HG03025 (cell line): Measurements from ENCODE around the gene CTPS1.

Experiments
- ATAC-seq: cut with Tn5 transposase; IDR thresholded peaks from one replicate; pipeline ENCODE4 v1.9.1; 2021; ENCODE audit warnings: mild to moderate bottlenecking, moderate library complexity; ENCODE audit not compliant: unreplicated experiment, low FRiP score

The CTPS1 gene

DNA sequence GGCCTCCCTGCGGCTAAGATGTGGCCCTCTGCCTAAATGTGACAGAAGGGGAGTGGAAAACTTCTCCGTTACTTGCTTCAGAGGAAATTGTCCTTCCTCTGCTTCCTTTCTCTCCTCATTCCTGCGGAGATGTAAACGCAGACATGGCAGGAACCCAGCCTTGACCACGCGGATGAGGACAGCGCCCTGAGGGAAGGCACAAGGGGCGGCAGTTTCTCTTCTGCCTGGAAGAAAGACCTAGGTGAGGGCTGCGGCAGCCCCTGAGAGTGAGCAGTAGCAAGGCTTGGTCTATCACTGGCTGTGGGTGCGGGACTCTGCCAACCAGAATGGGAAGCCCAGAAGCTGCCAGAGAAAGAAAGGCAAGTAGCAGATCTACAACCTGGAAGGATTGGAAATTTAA is 14.0 kb upstream of the CTPS1 start:
- ATAC-seq, result no peak

DNA sequence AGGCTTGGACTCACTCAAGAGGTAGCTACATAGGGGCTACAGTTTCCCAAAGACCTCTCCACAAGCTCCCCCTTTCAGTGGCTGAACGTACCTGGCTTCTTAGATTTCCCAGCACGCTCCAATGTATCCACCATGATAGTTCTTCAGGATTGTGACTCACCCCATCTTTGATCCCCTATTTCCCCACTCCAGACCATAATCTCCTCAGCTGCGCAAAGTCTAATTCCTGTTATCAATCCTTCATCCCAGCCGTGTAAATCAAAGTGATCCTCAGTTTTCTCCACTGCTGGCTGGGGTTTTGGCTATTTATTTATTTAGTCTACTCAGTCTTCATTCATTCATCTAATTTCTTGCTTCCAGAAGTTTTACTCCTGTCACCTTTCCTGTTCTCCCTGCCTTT is 13.1 kb upstream of the CTPS1 start:
- ATAC-seq, result no peak

- no peak for ATAC-seq
Measured at GRCh38 chr1:40969445-40969844, 10.1 kb upstream of the CTPS1 start.

GRCh38 chr1:40971966-40972365 is 7.5 kb upstream of the CTPS1 start:
- ATAC-seq, result no peak

- no peak for ATAC-seq
Measured at GRCh38 chr1:40973912-40974311, 5.6 kb upstream of the CTPS1 start.

GRCh38 chr1:40974945-40975344 is 4.6 kb upstream of the CTPS1 start:
- ATAC-seq, result no peak

DNA sequence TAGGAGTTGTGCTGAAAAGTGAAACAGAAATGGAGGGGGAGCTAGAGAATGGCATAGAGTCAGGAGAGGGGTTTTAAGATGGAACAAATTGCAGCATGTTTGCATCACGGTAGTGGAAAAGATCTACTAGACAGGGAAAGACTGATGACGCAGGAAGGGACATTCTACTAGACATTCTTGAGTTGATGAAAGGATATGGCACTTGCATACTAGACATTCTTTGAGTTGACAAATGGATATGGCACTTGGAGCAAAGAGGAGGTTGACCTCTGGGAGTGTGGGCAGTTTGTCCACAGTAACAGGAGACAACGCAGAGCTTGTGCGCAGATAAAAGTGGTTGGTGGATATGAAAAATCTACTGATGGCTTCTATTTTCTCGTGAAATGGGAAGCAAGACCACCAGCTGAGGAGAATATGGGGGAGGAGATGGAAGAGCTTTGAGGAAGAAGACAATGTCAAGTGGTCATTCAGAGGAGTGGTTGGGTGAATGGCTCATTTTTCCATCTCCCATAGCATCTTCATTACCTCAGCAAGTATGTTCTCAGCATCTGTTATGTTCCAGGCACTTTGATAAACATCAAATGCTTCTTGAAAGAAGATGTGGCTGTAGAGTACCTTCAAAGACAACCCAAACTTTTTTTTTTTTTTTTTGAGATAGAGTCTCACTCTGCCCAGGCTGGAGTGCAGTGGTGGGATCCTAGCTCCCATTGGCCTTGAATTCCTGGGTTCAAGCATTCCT is 2.4 kb upstream of the CTPS1 start:
- ATAC-seq, result no peak

- no peak for ATAC-seq
Measured at GRCh38 chr1:40977716-40978115, 1.8 kb upstream of the CTPS1 start.

DNA sequence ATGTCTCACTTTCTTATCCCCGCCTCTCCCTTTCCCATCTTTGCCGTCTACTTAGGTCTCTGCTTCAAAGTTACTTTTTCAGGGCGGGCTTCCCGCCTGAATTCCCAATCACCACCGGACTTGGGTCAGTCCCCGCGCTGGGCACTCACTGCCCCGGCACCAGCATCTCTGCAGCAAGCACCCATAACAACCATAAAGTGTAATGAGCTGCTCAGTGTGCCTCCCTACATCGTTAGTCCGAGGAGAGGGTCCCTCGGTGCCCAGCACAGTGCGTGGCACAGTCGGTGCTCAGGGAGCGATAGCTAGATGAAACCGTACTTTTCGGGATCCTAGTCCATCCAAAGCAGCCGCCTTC is 633 bp upstream of the CTPS1 start:
- ATAC-seq, result no peak

- ATAC-seq, result peak; percentile 16
Measured at GRCh38 chr1:40980068-40980452, 564 bp downstream of the CTPS1 start.

DNA sequence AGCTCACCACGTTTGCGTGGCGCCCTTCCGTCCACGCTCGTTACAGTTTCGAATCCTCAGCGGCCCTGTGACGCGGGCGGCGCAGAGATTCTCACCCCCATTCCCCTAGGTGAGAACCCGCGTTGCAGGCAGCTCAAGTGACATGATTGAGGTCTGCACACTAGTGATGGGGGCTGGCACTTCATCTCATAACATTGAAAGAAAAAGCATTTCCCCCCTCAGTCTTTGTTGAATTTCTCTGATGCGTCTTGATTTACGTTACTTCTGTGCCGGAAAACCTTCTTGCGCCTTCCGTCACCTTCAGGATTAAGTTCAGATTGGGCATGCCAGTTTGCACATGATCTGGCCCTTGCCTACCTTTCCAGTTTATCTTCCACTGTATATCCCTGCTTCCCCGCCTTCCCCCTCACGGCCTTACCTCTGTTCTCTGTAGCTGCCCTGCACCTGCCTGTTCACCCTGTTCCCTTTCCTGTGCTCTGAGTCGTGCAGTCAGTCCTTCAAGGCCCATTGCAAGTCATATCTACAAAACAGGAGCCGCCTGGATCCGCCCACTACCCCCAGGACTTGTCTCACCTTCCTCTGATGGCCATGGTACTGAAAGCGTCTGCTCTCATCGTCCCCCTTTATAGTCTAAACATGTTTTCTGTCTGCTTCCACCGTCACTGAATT is 1.1 kb downstream of the CTPS1 start:
- no peak for ATAC-seq

DNA sequence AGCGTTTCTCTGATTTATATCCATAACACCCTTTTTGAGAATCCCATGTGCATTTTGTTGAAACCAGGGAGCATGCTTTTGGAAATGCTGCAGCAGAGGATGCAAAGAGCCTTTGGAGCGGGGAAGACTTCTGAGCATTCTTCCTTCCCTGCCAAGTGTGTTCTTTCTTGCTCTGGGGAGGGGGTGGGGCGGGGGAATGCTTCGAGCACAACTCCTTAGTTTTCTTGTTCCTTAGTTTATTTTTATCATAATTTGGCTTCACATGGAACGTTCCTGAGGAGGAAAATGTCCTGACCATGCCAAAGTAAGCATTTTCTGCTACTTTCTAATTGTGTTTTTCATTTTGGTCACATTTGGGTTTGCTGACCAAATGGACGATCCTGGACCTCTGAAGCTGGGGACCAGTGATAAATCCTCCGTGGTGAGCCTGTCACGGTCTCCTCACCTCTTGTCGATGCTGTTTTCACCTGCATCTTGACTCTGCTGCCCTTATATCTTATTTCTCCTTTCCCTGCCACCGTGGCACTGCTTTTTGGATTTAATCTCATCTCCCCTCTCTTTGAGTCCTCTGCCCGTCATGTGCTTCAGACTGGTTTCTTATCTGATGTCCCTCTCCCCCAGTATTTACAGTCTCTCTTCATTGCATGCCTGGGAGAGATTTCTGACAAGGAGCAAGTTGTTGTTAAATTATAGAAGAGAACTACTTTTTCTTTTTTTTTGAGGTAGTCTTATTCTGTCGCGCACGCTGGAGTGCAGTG is 2.4 kb downstream of the CTPS1 start:
- ATAC-seq, result no peak

GRCh38 chr1:40982721-40983120 is 3.2 kb downstream of the CTPS1 start:
- ATAC-seq, result no peak

GRCh38 chr1:40983286-40983685 is 3.8 kb downstream of the CTPS1 start:
- ATAC-seq, result no peak

GRCh38 chr1:40984066-40984465 is 4.6 kb downstream of the CTPS1 start:
- ATAC-seq, result no peak

DNA sequence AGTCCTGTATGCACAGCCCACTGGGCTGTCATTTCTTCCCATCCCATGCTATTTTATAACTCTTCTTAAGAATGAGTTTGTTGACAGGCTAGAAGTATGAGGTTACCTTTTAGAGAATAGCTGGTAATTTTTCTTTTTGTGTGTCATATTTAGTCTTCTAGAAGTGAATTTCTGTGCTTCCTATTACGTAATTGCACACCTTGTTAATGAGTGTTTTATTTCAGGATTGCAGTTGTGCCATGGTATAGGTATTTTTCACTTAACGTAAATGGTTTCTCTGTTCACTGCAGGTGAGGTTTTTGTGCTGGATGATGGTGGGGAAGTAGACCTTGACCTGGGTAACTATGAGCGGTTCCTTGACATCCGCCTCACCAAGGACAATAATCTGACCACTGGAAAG is 5.0 kb downstream of the CTPS1 start:
- no peak for ATAC-seq

- ATAC-seq, result no peak
Measured at GRCh38 chr1:40985161-40985560, 5.7 kb downstream of the CTPS1 start.

GRCh38 chr1:40985875-40986274 is 6.4 kb downstream of the CTPS1 start:
- ATAC-seq, result no peak

GRCh38 chr1:40986328-40986783 is 6.9 kb downstream of the CTPS1 start:
- ATAC-seq, result no peak

DNA sequence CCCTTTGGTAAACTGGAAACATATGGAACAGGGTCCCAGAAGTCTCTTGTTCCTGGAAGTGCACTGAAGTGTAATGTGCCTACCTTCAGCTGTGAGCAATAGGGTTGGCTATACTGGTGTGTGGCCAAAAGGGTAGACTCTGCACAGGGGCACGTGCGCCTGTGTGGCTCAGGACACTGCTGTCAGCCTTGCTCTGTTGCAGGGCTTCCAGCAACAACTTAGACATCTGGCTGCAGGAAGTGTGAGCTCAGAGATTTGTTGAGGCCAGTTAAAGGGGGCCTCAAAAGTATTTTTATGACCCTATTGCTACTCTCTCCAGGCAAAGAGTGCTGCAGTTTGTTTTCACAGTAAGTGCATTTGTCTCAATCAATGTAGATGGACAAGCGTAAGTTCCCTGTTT is 7.5 kb downstream of the CTPS1 start:
- no peak for ATAC-seq

- no peak for ATAC-seq
Measured at GRCh38 chr1:40987439-40988276, 8.2 kb downstream of the CTPS1 start.
